ENCODE measurements around the gene MUC15.

- no peak for TF ChIP-seq CTCF (conservative IDR thresholded peaks at IDR 0.05 in 1 of 2, IDR thresholded peaks at IDR 0.05 in 1 of 2; ENCODE audit: extremely low read depth in 1 of 2, insufficient read depth in 1 of 2, low read depth in 1 of 2, low read length in 2 of 2)
- TF ChIP-seq EZH2 (IDR thresholded peaks at IDR 0.05; ENCODE audit: borderline replicate concordance, low read length) = no peak
These were observed 25.8 kb upstream of the MUC15 start for GRCh38 chr11:26597899-26598298.
